Measurements from ENCODE around the gene KCTD11. TPM values are rescaled to one million over a fixed set of nuclear protein-coding genes. Genes with fewer than 3 reads are reported as not detected.
A peak's percentile ranks its signal among the peaks of the same experiment; 100 is the strongest.
"Not testable (repeated sequence)": the region's sequence is repeated elsewhere in the genome, so short reads cannot be mapped to it uniquely, and the experiment has no call there.

Gene KCTD11
- total RNA-seq, 2 donors from 2014 or later = 6.7 to 13.0 TPM

GRCh38 chr17:7328009-7328408, 24.0 kb upstream of the KCTD11 start:
- Mint-ChIP-seq H3K27me3 (no peaks in the 10 kb centered on the region), H3K4me1 (ENCODE audit: low read depth in 2 of 2) (peaks cover 27 to 29% of the 10 kb centered on the region in 2 donors), H3K27ac (peak overlapping the region; percentile 95 to 98), H3K36me3 (no peaks in the 10 kb centered on the region), H3K9me3 (no peaks in the 10 kb centered on the region), H3K4me3 (peak overlapping the region; percentile 96)
- DNase-seq (ENCODE audit: low spot score) (no peak), ATAC-seq (no peak)

DNA sequence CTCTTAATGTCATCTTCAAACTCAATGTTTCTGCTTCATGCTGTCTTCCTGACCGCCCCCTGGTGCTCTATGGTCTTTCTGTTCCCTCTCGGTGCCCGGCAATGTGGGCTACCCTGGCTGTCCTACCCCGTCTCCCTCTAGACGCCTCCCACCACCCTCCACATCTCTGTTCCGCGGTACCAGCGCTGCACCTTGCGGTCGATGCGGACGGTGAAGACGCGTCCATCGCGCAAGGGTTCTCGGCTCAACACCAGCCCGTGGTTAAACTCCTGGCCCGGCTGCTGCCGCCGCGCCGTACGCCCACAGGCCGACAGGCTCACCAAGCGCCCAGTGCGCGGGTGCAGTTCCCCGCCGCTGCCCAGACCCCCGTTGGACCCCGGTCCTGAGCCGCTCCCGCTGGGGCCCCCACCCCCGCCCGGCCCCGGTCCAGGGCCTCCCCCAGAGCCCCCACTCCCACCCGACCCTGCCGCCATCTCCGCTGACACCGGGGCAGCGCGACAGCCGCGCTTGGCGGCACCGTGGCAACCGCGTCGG, 23.1 kb upstream of the KCTD11 start, which contains the start of gene NEURL4:
NEURL4 (minus strand) TSS at position 496 of the 534 bp plus-strand sequence; CDS start at position 473, 23 bp downstream.
- ATAC-seq (peak in 1 of 2 donors; percentile 28), DNase-seq (ENCODE audit: low spot score) (no peak)
- H3K9me3 Mint-ChIP-seq = no peaks in the 10 kb centered on the region
- H3K27me3 Mint-ChIP-seq = no peaks in the 10 kb centered on the region
- H3K27ac Mint-ChIP-seq = peak within 1 kb of the TSS; percentile 95 to 98
- peaks cover 30 to 33% of the 10 kb centered on the region in 2 donors for H3K4me1 Mint-ChIP-seq (ENCODE audit: low read depth in 2 of 2)
- H3K4me3 Mint-ChIP-seq = peak within 1 kb of the TSS; percentile 96
- no peaks in the 10 kb centered on the region for H3K36me3 Mint-ChIP-seq

DNA sequence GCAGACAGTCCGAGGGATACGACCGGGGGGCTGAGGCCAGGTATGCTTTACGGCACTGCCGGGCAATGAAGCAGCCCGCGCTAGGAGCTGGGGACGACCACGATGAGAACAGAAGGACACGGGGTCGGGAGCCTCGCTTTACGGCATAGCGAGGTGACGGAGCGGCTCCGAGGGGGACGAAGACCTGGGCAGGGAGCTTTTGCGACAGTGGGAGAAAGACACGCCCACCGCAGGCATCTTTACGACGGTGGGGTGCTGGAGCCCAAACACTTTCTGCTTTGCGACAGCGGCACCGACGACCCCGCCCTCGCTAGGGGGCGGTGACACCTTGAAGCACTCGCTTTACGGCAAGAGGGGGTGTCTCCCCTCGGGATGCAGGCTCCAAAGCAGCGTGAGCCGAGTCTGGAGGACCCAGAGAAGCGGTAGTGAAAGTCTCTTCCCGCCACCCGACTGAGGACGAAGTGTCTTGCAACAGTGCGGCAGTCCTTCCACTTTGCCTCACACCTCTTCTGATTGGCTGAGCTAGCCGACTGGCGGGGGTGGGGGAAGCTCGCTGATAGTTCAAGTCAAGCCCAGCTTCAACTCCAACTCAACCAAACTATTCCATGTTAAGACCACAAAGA, 22.5 kb upstream of the KCTD11 start:
- H3K4me1 Mint-ChIP-seq (ENCODE audit: low read depth in 2 of 2) = peaks cover 30 to 33% of the 10 kb centered on the region in 2 donors
- peak overlapping the region; percentile 96 for H3K4me3 Mint-ChIP-seq
- H3K27ac Mint-ChIP-seq = peak overlapping the region; percentile 95 to 98
- H3K36me3 Mint-ChIP-seq = no peaks in the 10 kb centered on the region
- H3K9me3 Mint-ChIP-seq = no peaks in the 10 kb centered on the region
- peak; percentile 99 for DNase-seq (ENCODE audit: low spot score)
- ATAC-seq = peak; percentile 83 to 84
- no peaks in the 10 kb centered on the region for H3K27me3 Mint-ChIP-seq

GRCh38 chr17:7329997-7330637, 21.8 kb upstream of the KCTD11 start:
- peak; percentile 75 to 81 for ATAC-seq
- H3K27ac Mint-ChIP-seq = peak overlapping the region; percentile 95 to 98
- no peaks in the 10 kb centered on the region for H3K36me3 Mint-ChIP-seq
- peaks cover 31 to 33% of the 10 kb centered on the region in 2 donors for H3K4me1 Mint-ChIP-seq (ENCODE audit: low read depth in 2 of 2)
- peak overlapping the region; percentile 96 for H3K4me3 Mint-ChIP-seq
- DNase-seq (ENCODE audit: low spot score) = peak; percentile 89
- no peaks in the 10 kb centered on the region for H3K9me3 Mint-ChIP-seq
- no peaks in the 10 kb centered on the region for H3K27me3 Mint-ChIP-seq

- peak overlapping the region; percentile 95 to 98 for H3K27ac Mint-ChIP-seq
- H3K27me3 Mint-ChIP-seq = no peaks in the 10 kb centered on the region
- peaks cover 36 to 38% of the 10 kb centered on the region in 2 donors for H3K4me1 Mint-ChIP-seq (ENCODE audit: low read depth in 2 of 2)
- H3K36me3 Mint-ChIP-seq = no peaks in the 10 kb centered on the region
- ATAC-seq (no peak), DNase-seq (ENCODE audit: low spot score) (no peak)
- peak overlapping the region; percentile 96 for H3K4me3 Mint-ChIP-seq
- H3K9me3 Mint-ChIP-seq = no peaks in the 10 kb centered on the region
Observed at GRCh38 chr17:7330638-7331015, 21.3 kb upstream of the KCTD11 start.

GRCh38 chr17:7332111-7332510, 19.9 kb upstream of the KCTD11 start:
- H3K4me1 Mint-ChIP-seq (ENCODE audit: low read depth in 2 of 2) = peaks cover 40 to 49% of the 10 kb centered on the region in 2 donors
- ATAC-seq (no peak), DNase-seq (ENCODE audit: low spot score) (no peak)
- H3K36me3 Mint-ChIP-seq = no peaks in the 10 kb centered on the region
- peak overlapping the region; percentile 31 for H3K4me3 Mint-ChIP-seq
- H3K27ac Mint-ChIP-seq = peak overlapping the region; percentile 42 to 59
- H3K9me3 Mint-ChIP-seq = no peaks in the 10 kb centered on the region
- H3K27me3 Mint-ChIP-seq = no peaks in the 10 kb centered on the region

DNA sequence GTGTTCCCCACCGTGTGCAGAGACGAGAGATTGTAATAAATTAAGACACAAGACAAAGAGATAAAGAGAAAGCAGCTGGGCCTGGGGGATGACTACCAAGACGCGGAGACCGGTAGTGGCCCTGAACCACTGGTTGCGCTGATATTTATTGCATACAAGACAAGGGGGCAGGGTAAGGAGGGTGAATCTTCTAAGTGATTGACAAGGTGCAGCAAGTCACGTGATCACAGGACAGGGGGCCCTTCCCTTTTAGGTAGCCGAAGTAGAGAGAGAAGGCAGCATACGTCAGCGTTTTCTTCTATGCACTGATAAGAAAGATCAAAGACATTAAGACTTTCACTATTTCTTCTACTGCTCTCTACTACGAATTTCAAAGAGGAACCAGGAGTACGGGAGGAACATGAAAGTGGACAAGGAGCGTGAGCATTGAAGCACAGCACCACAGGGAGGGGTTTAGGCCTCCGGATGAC, 19.3 kb upstream of the KCTD11 start:
- H3K9me3 Mint-ChIP-seq; ATAC-seq; H3K27me3 Mint-ChIP-seq; H3K36me3 Mint-ChIP-seq; DNase-seq (ENCODE audit: low spot score): not testable (repeated sequence)
- Mint-ChIP-seq H3K4me1 (ENCODE audit: low read depth in 2 of 2) (peaks cover 44 to 54% of the 10 kb centered on the region in 2 donors), H3K4me3 (peak overlapping the region; percentile 31), H3K27ac (peak overlapping the region; percentile 42 to 59)

GRCh38 chr17:7334938-7335538, 16.9 kb upstream of the KCTD11 start:
- ATAC-seq (no peak), DNase-seq (ENCODE audit: low spot score) (no peak)
- H3K36me3 Mint-ChIP-seq = peaks cover 7% of the 10 kb centered on the region
- H3K4me1 Mint-ChIP-seq (ENCODE audit: low read depth in 2 of 2) = peaks cover 38 to 45% of the 10 kb centered on the region in 2 donors
- peak overlapping the region; percentile 89 to 93 for H3K27ac Mint-ChIP-seq
- H3K4me3 Mint-ChIP-seq = peak overlapping the region; percentile 97
- no peaks in the 10 kb centered on the region for H3K27me3 Mint-ChIP-seq
- no peaks in the 10 kb centered on the region for H3K9me3 Mint-ChIP-seq

GRCh38 chr17:7335765-7336164, 16.2 kb upstream of the KCTD11 start:
- H3K27me3 Mint-ChIP-seq; ATAC-seq; DNase-seq (ENCODE audit: low spot score); H3K36me3 Mint-ChIP-seq; H3K9me3 Mint-ChIP-seq: not testable (repeated sequence)
- Mint-ChIP-seq H3K27ac (peak overlapping the region; percentile 89 to 93), H3K4me1 (ENCODE audit: low read depth in 2 of 2) (peaks cover 39 to 45% of the 10 kb centered on the region in 2 donors), H3K4me3 (peak overlapping the region; percentile 97)

DNA sequence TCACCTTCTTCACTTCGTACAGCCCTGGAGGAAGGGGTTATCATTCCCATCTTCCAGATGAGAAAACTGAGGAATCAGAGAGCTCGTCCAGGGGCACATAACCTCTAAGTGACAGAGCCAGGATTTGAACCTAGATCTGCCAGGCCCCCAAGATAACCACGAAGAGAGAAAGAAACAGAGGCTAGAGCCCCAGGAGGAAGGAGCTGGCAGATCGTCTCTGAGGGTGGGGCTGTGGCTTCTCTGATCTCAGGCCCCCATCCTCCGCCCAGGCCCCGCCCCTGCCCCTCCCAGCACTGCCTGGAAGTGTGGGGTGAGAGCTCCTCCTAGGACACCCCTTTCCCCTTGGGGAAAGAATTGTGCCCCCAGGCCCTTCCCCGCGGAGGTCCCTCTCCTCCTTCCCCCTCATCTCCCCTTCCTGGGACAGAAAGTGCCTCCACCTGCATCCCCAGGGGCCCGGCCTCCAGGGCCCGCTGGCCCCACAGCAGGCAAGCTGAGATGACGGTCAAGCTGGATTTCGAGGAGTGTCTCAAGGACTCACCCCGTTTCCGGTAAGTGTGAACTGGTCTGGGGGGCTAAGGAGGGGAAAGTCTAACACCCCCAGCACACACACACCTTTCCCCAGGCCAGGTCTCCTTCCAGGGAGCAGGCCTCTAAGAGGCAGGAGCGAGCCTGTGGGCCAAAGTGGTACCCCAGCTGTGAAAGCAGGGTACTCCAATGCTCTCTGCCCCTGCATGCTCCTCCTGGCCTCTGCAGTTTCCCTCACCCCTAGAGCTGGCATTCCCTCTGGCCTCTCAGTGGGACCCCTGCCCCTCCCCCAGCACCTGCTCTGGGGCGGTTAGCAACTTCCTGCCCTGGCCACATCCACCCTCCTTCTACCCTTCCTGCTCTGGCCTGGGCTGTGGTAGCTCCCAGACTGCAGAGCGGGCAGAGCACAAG, 15.5 kb upstream of the KCTD11 start, which contains the start of gene ACAP1:
ACAP1 (plus strand) TSS at position 290 of the 936 bp plus-strand sequence; CDS start at position 496, 206 bp downstream.
- no peaks in the 10 kb centered on the region for H3K27me3 Mint-ChIP-seq
- H3K4me3 Mint-ChIP-seq = peak within 1 kb of the TSS; percentile 97
- ATAC-seq (peak; percentile 96), DNase-seq (ENCODE audit: low spot score) (peak; percentile 85)
- H3K9me3 Mint-ChIP-seq = no peaks in the 10 kb centered on the region
- peaks cover 10% of the 10 kb centered on the region for H3K36me3 Mint-ChIP-seq
- H3K27ac Mint-ChIP-seq = peak within 1 kb of the TSS; percentile 89 to 93
- peaks cover 42 to 45% of the 10 kb centered on the region in 2 donors for H3K4me1 Mint-ChIP-seq (ENCODE audit: low read depth in 2 of 2)

GRCh38 chr17:7337600-7337999, 14.4 kb upstream of the KCTD11 start:
- peak overlapping the region; percentile 97 for H3K4me3 Mint-ChIP-seq
- peaks cover 39 to 40% of the 10 kb centered on the region in 2 donors for H3K4me1 Mint-ChIP-seq (ENCODE audit: low read depth in 2 of 2)
- DNase-seq (ENCODE audit: low spot score) = not testable (repeated sequence)

DNA sequence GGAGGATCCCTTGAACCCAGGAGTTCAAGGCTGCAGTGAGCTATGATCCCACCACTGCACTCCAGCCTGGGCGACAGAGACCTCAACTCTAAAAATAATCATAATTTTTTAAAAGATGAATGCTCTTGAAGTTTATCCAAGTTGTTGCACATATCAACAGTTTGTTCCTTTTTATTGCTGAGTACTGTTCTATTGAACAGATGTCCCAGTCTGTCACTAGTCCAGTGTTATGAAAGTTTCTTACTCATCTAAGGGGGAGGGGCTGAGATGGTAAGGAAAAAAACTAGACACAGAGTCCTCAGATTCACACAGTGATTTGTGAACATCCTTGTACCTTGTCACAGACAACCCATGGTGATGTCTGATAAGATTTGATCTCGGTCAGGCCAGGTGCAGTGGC, 11.8 kb upstream of the KCTD11 start:
- Mint-ChIP-seq H3K4me3 (no peak overlapping the region), H3K27ac (peak overlapping the region; percentile 69 to 70), H3K27me3 (no peaks in the 10 kb centered on the region), H3K36me3 (peaks cover 18% of the 10 kb centered on the region), H3K4me1 (ENCODE audit: low read depth in 2 of 2) (peaks cover 35 to 41% of the 10 kb centered on the region in 2 donors), H3K9me3 (no peaks in the 10 kb centered on the region)
- DNase-seq (ENCODE audit: low spot score) (no peak), ATAC-seq (no peak)

More at GRCh38 chr17:7337600-7337999, 14.4 kb upstream of the KCTD11 start:
- Mint-ChIP-seq H3K27ac (peak overlapping the region; percentile 89 to 93), H3K36me3 (peaks cover 12% of the 10 kb centered on the region)
- not testable (repeated sequence) for H3K9me3 Mint-ChIP-seq, ATAC-seq, H3K27me3 Mint-ChIP-seq

DNA sequence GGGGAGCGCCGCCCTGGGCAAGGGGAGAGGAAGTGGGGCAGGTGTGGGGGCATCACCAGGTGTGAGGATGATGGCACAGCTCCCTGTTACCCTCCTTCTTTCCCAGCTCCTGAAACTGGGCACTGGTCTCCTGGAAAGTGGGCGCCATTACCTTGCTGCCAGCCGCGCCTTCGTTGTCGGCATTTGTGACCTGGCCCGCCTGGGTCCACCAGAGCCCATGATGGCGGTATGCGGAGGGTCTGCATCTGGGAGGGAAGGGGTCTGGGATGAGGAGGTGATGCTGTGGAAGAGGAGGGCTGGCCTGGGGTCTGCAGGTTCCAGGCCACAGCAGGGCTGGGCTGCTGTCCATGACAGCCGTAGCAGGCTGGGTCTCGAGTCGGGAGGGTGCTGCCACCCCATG, 10.1 kb upstream of the KCTD11 start:
- no peaks in the 10 kb centered on the region for H3K9me3 Mint-ChIP-seq
- peaks cover 25 to 31% of the 10 kb centered on the region in 2 donors for H3K4me1 Mint-ChIP-seq (ENCODE audit: low read depth in 2 of 2)
- DNase-seq (ENCODE audit: low spot score) (no peak), ATAC-seq (no peak)
- H3K4me3 Mint-ChIP-seq = no peak overlapping the region
- H3K27ac Mint-ChIP-seq = peak overlapping the region in 1 of 2 donors; percentile 22
- no peaks in the 10 kb centered on the region for H3K27me3 Mint-ChIP-seq
- peaks cover 18% of the 10 kb centered on the region for H3K36me3 Mint-ChIP-seq

Measured in natural killer cell treated with Interleukin-12 subunit alpha and Interleukin-12 subunit beta and Interleukin-15 and Interleukin-18, amount 100 ng/mL, for 72 hours (primary cell).